H9 (cell line): ENCODE results near the gene ADGB. TPM values are rescaled to one million over a fixed set of nuclear protein-coding genes. Genes with fewer than 3 reads are reported as not detected.

Source experiments
- DNase-seq: peaks from one replicate; pipeline ENCODE4 v3.0.0-alpha.2; 2017
- H2AFZ ChIP-seq: one replicate; pipeline ENCODE4 v1.6.1; 2013; ENCODE audit warnings: mild to moderate bottlenecking, low read length, control low read depth, moderate library complexity
- H2AK5ac ChIP-seq: 2 replicates; pipeline ENCODE4 v1.6.1; 2013; ENCODE audit warnings: low read length, control low read depth, mixed read lengths; ENCODE audit not compliant: insufficient read length
- H2BK120ac ChIP-seq: one replicate; pipeline ENCODE4 v1.6.1; 2013; ENCODE audit warnings: low read depth, mild to moderate bottlenecking, low read length, control low read depth, inconsistent platforms; ENCODE audit not compliant: poor library complexity, severe bottlenecking
- H2BK12ac ChIP-seq: 2 replicates; pipeline ENCODE4 v1.6.1; 2013; ENCODE audit warnings: low read length, control low read depth, mixed read lengths, low read depth; ENCODE audit not compliant: insufficient read length
- H2BK15ac ChIP-seq: 2 replicates; pipeline ENCODE4 v1.6.1; 2013; ENCODE audit warnings: low read depth, low read length, control low read depth
- H2BK20ac ChIP-seq: one replicate; pipeline ENCODE4 v1.6.1; 2013; ENCODE audit warnings: low read depth, mild to moderate bottlenecking, low read length, control low read depth, inconsistent platforms; ENCODE audit not compliant: poor library complexity, severe bottlenecking
- H2BK5ac ChIP-seq: 2 replicates; pipeline ENCODE4 v1.6.1; 2013; ENCODE audit warnings: low read length, control low read depth, mixed read lengths; ENCODE audit not compliant: insufficient read length
- H3K14ac ChIP-seq: 2 replicates; pipeline ENCODE4 v1.6.1; 2013; ENCODE audit warnings: low read length, control low read depth; ENCODE audit not compliant: insufficient read depth
- H3K18ac ChIP-seq: 2 replicates; pipeline ENCODE4 v1.6.1; 2013; ENCODE audit warnings: low read depth, mild to moderate bottlenecking, mixed read lengths, low read length, control low read depth; ENCODE audit not compliant: insufficient read length
- H3K23ac ChIP-seq: 2 replicates; pipeline ENCODE4 v1.6.1; 2013; ENCODE audit warnings: low read length, control low read depth, mixed read lengths, low read depth; ENCODE audit not compliant: insufficient read length
- H3K23me2 ChIP-seq: 2 replicates; pipeline ENCODE4 v1.6.1; 2013; ENCODE audit warnings: low read depth, mild to moderate bottlenecking, mixed read lengths, low read length, control low read depth; ENCODE audit not compliant: insufficient read length, poor library complexity, severe bottlenecking
- H3K27ac ChIP-seq: 2 replicates; pipeline ENCODE4 v1.5.1; 2013; ENCODE audit warnings: low read length, control low read depth, mixed read lengths, low read depth; ENCODE audit not compliant: insufficient read length
- H3K27me3 ChIP-seq: 2 replicates; pipeline ENCODE4 v1.6.1; 2013; ENCODE audit warnings: low read length, control low read depth, inconsistent platforms; ENCODE audit not compliant: insufficient read depth
- H3K4ac ChIP-seq: 2 replicates; pipeline ENCODE4 v1.6.1; 2013; ENCODE audit warnings: low read depth, mild to moderate bottlenecking, control low read depth, inconsistent platforms, low read length, moderate library complexity
- H3K4me1 ChIP-seq: 2 replicates; pipeline ENCODE4 v1.6.1; 2013; ENCODE audit warnings: low read length, control low read depth, inconsistent platforms; ENCODE audit not compliant: insufficient read depth
- H3K4me2 ChIP-seq: 2 replicates; pipeline ENCODE4 v1.6.1; 2013; ENCODE audit warnings: low read length, control low read depth, mixed read lengths; ENCODE audit not compliant: insufficient read length, insufficient read depth
- H3K56ac ChIP-seq: 2 replicates; pipeline ENCODE4 v1.6.1; 2013; ENCODE audit warnings: low read depth, mild to moderate bottlenecking, mixed read lengths, low read length, control low read depth; ENCODE audit not compliant: insufficient read length
- H3K79me1 ChIP-seq: 2 replicates; pipeline ENCODE4 v1.6.1; 2013; ENCODE audit warnings: low read depth, mild to moderate bottlenecking, moderate library complexity, low read length, control low read depth, inconsistent platforms; ENCODE audit not compliant: insufficient read depth, poor library complexity, severe bottlenecking
- H3K79me2 ChIP-seq: 2 replicates; pipeline ENCODE4 v1.6.1; 2013; ENCODE audit warnings: low read length, control low read depth, inconsistent platforms; ENCODE audit not compliant: insufficient read depth
- H3K9ac ChIP-seq: 2 replicates; pipeline ENCODE4 v1.6.1; 2013; ENCODE audit warnings: low read length, control low read depth, mixed read lengths; ENCODE audit not compliant: insufficient read length; ENCODE audit errors: extremely low read depth
- H3K9me3 ChIP-seq: one replicate; pipeline ENCODE4 v1.6.1; 2013; ENCODE audit warnings: low read depth, low read length, inconsistent platforms; ENCODE audit not compliant: control insufficient read depth
- H3T11ph ChIP-seq: one replicate; pipeline ENCODE4 v1.6.1; 2013; ENCODE audit warnings: mild to moderate bottlenecking, low read length, control low read depth, inconsistent platforms
- H4K20me1 ChIP-seq: one replicate; pipeline ENCODE4 v1.6.1; 2013; ENCODE audit not compliant: control insufficient read depth, insufficient read length, insufficient read depth
- H4K5ac ChIP-seq: 2 replicates; pipeline ENCODE4 v1.6.1; 2013; ENCODE audit warnings: low read depth, mild to moderate bottlenecking, mixed read lengths, low read length, control low read depth; ENCODE audit not compliant: insufficient read length
- H4K8ac ChIP-seq: replicated peaks from 2 replicates; pipeline ENCODE4 v1.6.1; 2013; ENCODE audit warnings: low read length, control low read depth, mixed read lengths, low read depth; ENCODE audit not compliant: insufficient read length
- H4K91ac ChIP-seq: 2 replicates; pipeline ENCODE4 v1.6.1; 2013; ENCODE audit warnings: low read depth, mild to moderate bottlenecking, moderate library complexity, mixed read lengths, low read length, control low read depth; ENCODE audit not compliant: insufficient read length
- H3K27ac Mint-ChIP-seq, 3 experiments: 2 replicates in 2 of 3; 3 replicates in 1 of 3; pipeline ENCODE4 v1.8.0; 2020 to 2021; ENCODE audit warnings: mixed read lengths in 3 of 3, mild to moderate bottlenecking in 1 of 3, moderate library complexity in 1 of 3
- H3K27me3 Mint-ChIP-seq: 2 replicates; pipeline ENCODE4 v1.8.0; 2021; ENCODE audit warnings: low read depth, mild to moderate bottlenecking, moderate library complexity, mixed read lengths
- H3K36me3 Mint-ChIP-seq, 3 experiments: 2 replicates in 2 of 3; 3 replicates in 1 of 3; pipeline ENCODE4 v1.8.0; 2020 to 2021; ENCODE audit warnings: low read depth in 3 of 3, mixed read lengths in 3 of 3; ENCODE audit not compliant: insufficient read depth in 1 of 3
- H3K4me1 Mint-ChIP-seq, 2 experiments: 2 replicates each; pipeline ENCODE4 v1.8.0; 2020; ENCODE audit warnings: mixed read lengths in 2 of 2
- H3K4me3 Mint-ChIP-seq, 2 experiments: 2 replicates in 1 of 2; 3 replicates in 1 of 2; pipeline ENCODE4 v1.8.0; 2020 to 2021; ENCODE audit warnings: mild to moderate bottlenecking in 2 of 2, mixed read lengths in 2 of 2, moderate library complexity in 1 of 2
- H3K9me3 Mint-ChIP-seq, 2 experiments: 2 replicates in 1 of 2; 3 replicates in 1 of 2; pipeline ENCODE4 v1.8.0; 2020; ENCODE audit warnings: mild to moderate bottlenecking in 2 of 2, mixed read lengths in 2 of 2, moderate library complexity in 1 of 2
- WGBS: extraction: QIAGEN DNeasy Blood & Tissue Kit; methylation state at CpG from one replicate; pipeline ENCODE4 v1.1.7; 2013; ENCODE audit warnings: missing lambda C conversion rate, low lambda C conversion rate, mixed read lengths; ENCODE audit not compliant: insufficient read length; ENCODE audit errors: extremely low coverage; 5-methylcytosine and 5-hydroxymethylcytosine counted together
- total RNA-seq: library from RNA; stranded (reverse); gene quantifications from 2 replicates; pipeline ENCODE4 v1.2.1, GENCODE V29; 2021
- TF ChIP-seq, protein P1 (sequence below): fragments of 200-600 bp; sonication (generic); conservative IDR thresholded peaks from 3 replicates; pipeline ENCODE4 v1.8.0; 2021; ENCODE audit warnings: antibody characterized with exemption, mild to moderate bottlenecking

The ADGB gene
- total RNA-seq, 1 experiment from 2014 or later = not detected

- WGBS = no CpG with 5 or more reads among the region's 6 CpGs
- Mint-ChIP-seq H3K9me3 (no peaks in the 10 kb centered on the region), H3K36me3 (no peaks in the 10 kb centered on the region), H3K27ac (no peak overlapping the region), H3K27me3 (no peaks in the 10 kb centered on the region), H3K4me1 (no peaks in the 10 kb centered on the region; a peak in 1 of 4 replicates), H3K4me3 (no peak overlapping the region)
- Histone ChIP-seq H3K79me1 (no peaks in the 10 kb centered on the region), H2BK12ac (no peak overlapping the region), H3K23me2 (no peaks in the 10 kb centered on the region), H4K91ac (no peak overlapping the region), H3K27ac (no peak overlapping the region), H2BK120ac (no peak overlapping the region), H3K4ac (no peak overlapping the region), H3K9ac (no peak overlapping the region), H2AFZ (no peak overlapping the region), H3K4me2 (no peak overlapping the region), H3K9me3 (no peaks in the 10 kb centered on the region), H3K14ac (no peak overlapping the region), H4K20me1 (no peaks in the 10 kb centered on the region), H3K18ac (no peak overlapping the region), H2BK5ac (no peak overlapping the region), H2AK5ac (no peak overlapping the region), H4K8ac (no peak overlapping the region), H3K56ac (no peak overlapping the region), H4K5ac (no peak overlapping the region), H2BK15ac (no peak overlapping the region), H3K79me2 (no peaks in the 10 kb centered on the region), H3T11ph (no peak overlapping the region), H3K23ac (no peak overlapping the region), H2BK20ac (no peak overlapping the region), H3K27me3 (no peaks in the 10 kb centered on the region), H3K4me1 (no peaks in the 10 kb centered on the region)
- peak; percentile 38 for DNase-seq
- TF ChIP-seq, protein P1, sequence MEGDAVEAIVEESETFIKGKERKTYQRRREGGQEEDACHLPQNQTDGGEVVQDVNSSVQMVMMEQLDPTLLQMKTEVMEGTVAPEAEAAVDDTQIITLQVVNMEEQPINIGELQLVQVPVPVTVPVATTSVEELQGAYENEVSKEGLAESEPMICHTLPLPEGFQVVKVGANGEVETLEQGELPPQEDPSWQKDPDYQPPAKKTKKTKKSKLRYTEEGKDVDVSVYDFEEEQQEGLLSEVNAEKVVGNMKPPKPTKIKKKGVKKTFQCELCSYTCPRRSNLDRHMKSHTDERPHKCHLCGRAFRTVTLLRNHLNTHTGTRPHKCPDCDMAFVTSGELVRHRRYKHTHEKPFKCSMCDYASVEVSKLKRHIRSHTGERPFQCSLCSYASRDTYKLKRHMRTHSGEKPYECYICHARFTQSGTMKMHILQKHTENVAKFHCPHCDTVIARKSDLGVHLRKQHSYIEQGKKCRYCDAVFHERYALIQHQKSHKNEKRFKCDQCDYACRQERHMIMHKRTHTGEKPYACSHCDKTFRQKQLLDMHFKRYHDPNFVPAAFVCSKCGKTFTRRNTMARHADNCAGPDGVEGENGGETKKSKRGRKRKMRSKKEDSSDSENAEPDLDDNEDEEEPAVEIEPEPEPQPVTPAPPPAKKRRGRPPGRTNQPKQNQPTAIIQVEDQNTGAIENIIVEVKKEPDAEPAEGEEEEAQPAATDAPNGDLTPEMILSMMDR = peak; percentile 84
Observed at GRCh38 chr6:146700078-146700686, 101.4 kb downstream of the ADGB start.
